ENCODE results near the gene HPS4.
"Not testable (repeated sequence)": the region's sequence is repeated elsewhere in the genome, so short reads cannot be mapped to it uniquely, and the experiment has no call there.

HPS4 gene

GRCh38 chr22:26483439-26484359, at the start of gene HPS4, which contains the start of gene SRRD:
Gene HPS4 (minus strand): TSS chr22:26483783. CDS start chr22:26481762, 2,021 bp downstream.
Gene SRRD (plus strand): TSS chr22:26483877. CDS start chr22:26483891, 14 bp downstream.
- DNase-seq (ENCODE audit: low spot score) = peak; percentile 94
- no peak for TF ChIP-seq CTCF (IDR thresholded peaks at IDR 0.05; ENCODE audit: extremely low read depth, missing control alignments)

- no peak for TF ChIP-seq CTCF (IDR thresholded peaks at IDR 0.05; ENCODE audit: extremely low read depth, missing control alignments)
- no peak for DNase-seq (ENCODE audit: low spot score)
Observed at GRCh38 chr22:26529345-26529744, 45.8 kb upstream of the HPS4 start.

GRCh38 chr22:26528518-26528917, 44.9 kb upstream of the HPS4 start:
- not testable (repeated sequence) for DNase-seq (ENCODE audit: low spot score)

GRCh38 chr22:26527574-26528465, 44.2 kb upstream of the HPS4 start:
- no peak for DNase-seq (ENCODE audit: low spot score)

GRCh38 chr22:26527167-26527566, 43.6 kb upstream of the HPS4 start:
- TF ChIP-seq CTCF (IDR thresholded peaks at IDR 0.05; ENCODE audit: extremely low read depth, missing control alignments) = no peak
- no peak for DNase-seq (ENCODE audit: low spot score)

More at GRCh38 chr22:26527574-26528465, 44.2 kb upstream of the HPS4 start:
- no peak for TF ChIP-seq CTCF (IDR thresholded peaks at IDR 0.05; ENCODE audit: extremely low read depth, missing control alignments)

- TF ChIP-seq CTCF (IDR thresholded peaks at IDR 0.05; ENCODE audit: extremely low read depth, missing control alignments) = no peak
- no peak for DNase-seq (ENCODE audit: low spot score)
Observed at GRCh38 chr22:26525946-26526564, 42.5 kb upstream of the HPS4 start.

GRCh38 chr22:26524870-26525269, 41.3 kb upstream of the HPS4 start:
- DNase-seq (ENCODE audit: low spot score) = no peak
- no peak for TF ChIP-seq CTCF (IDR thresholded peaks at IDR 0.05; ENCODE audit: extremely low read depth, missing control alignments)
